Uterus (tissue), 4 donors: ENCODE results near the gene CES4A. TPM values are rescaled to one million over a fixed set of nuclear protein-coding genes. Genes with fewer than 3 reads are reported as not detected.
A peak's percentile ranks its signal among the peaks of the same experiment; 100 is the strongest.

Experiments used
- DNase-seq, 2 donors: peaks; one replicate each; pipeline ENCODE4 v3.0.0-alpha.2; 2019 to 2020
- H3K27ac ChIP-seq, 2 donors: fragments of 200-600 bp; sonication (generic); 1 replicate in 1 of 2; 2 replicates in 1 of 2; pipeline ENCODE4 v1.5.1; 2016 to 2018
- H3K27me3 ChIP-seq, 2 donors: fragments of 200-600 bp; sonication (generic); one replicate each; pipeline ENCODE4 v1.5.1; 2018 to 2019; ENCODE audit warnings: control low read depth in 1 of 2
- H3K36me3 ChIP-seq, 2 donors: fragments of 200-600 bp; sonication (generic); one replicate each; pipeline ENCODE4 v1.5.1; 2019; ENCODE audit warnings: control low read depth in 1 of 2
- H3K4me1 ChIP-seq, 2 donors: fragments of 200-600 bp; sonication (generic); one replicate each; pipeline ENCODE4 v1.5.1; 2018 to 2019; ENCODE audit warnings: control low read depth in 1 of 2
- H3K4me3 ChIP-seq, 2 donors: fragments of 200-600 bp; sonication (generic); 1 replicate in 1 of 2; 2 replicates in 1 of 2; pipeline ENCODE4 v1.5.1; 2018 to 2019; ENCODE audit warnings: mild to moderate bottlenecking in 1 of 2
- H3K9me3 ChIP-seq, 2 donors: fragments of 200-600 bp; sonication (generic); one replicate each; pipeline ENCODE4 v1.5.1; 2019; ENCODE audit warnings: control low read depth in 1 of 2
- CTCF ChIP-seq, 4 experiments: fragments of 200-600 bp in 2 of 4; fragments of 450-650 bp in 2 of 4; sonication (generic) in 2 of 4; IDR thresholded peaks; one replicate each; pipeline ENCODE4 v1.5.1; 2016 to 2019; ENCODE audit warnings: antibody characterized with exemption in 4 of 4, mild to moderate bottlenecking in 2 of 4, moderate library complexity in 1 of 4
- POLR2A ChIP-seq, 2 donors: fragments of 450-650 bp; IDR thresholded peaks; one replicate each; pipeline ENCODE4 v1.6.1; 2016; ENCODE audit warnings: antibody characterized with exemption in 2 of 2, mild to moderate bottlenecking in 1 of 2, moderate library complexity in 1 of 2
- intact Hi-C: fragments of 100-400 bp; cut with DNase I; formaldehyde crosslinking; loops from one replicate; pipeline ENCODE4 v1.15.1; 2023; ENCODE audit warnings: low total_unique reads
- total RNA-seq, 4 donors: library from RNA; depleted of rRNA in 3 of 4; stranded (reverse); fragments of >200 nt in 3 of 4; gene quantifications; one replicate each; pipeline versions ENCODE4 v1.1.0 to v1.2.4, GENCODE V29; 2014 to 2023
- donor health status: DM: yes; HTN: yes; CAD: no.

The CES4A gene
- total RNA-seq, 4 donors from 2014 or later = 0.29 to 9.6 (median 5.4) TPM

DNA sequence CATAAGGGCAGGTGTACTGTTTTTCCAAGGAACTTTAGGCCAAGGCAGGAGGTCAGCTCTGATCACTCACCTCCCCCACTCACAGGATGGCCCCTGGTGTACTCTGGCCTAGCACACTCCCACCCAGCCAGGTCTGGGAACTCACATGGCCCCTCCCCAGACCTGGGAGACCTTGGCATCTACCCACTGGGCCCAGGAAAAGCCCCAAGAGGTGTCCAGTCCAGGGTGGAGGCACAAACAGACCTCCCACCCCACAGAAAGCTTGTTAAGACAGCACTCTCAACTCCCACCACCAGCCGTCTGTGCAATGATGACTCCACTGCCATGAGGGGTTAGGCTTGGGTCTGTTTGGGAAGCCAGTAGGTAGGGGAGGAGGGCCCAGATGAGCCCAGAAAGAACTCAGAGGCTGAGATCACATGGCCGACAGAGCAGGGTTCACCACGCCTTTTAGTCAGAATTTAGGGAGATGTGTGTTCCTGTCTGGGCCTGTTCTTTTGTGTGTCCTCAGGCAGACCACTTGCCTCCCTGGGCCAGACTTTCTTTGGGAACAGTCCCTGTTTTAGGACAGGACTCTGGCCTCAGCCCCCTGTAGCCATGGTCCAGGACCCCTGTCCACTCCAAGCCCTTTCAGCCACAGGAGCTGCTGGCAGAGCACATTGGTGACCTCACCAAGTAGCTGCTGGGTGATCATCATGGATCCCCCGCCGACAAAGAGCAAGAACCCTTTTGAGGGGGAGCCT lies 28.5 kb downstream of the CES4A start:
- peak in 1 of 2 donors; percentile 13 for DNase-seq
- no peak for TF ChIP-seq POLR2A (IDR thresholded peaks at IDR 0.05)
- no peak for TF ChIP-seq CTCF (IDR thresholded peaks at IDR 0.05)
- H3K4me1 ChIP-seq = peaks cover 0 to 8% of the 10 kb centered on the region in 2 donors
- H3K27ac ChIP-seq = no peak overlapping the region
- H3K9me3 ChIP-seq = no peaks in the 10 kb centered on the region
- intact Hi-C loops = no loop called here
- H3K4me3 ChIP-seq = no peak overlapping the region
- no peaks in the 10 kb centered on the region for H3K27me3 ChIP-seq
- no peaks in the 10 kb centered on the region for H3K36me3 ChIP-seq

DNA sequence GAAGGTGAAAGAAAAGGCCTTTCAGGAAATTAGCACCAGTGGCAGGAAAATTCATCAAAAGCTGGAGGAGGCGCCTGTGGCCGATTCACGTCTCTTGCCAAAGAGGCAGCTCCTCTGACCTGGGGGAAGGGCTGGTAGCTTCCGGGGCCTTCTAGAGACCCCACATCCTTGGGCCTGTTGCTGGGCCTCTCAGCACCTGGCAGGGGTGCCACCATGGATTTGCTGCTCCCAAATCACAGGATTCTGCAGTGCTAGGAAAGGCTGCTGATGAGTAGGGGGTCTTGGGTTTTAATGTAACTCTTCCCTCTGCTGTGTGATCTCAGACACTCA lies 29.0 kb downstream of the CES4A start:
- DNase-seq = no peak
- intact Hi-C loops = no loop called here
- H3K36me3 ChIP-seq = no peaks in the 10 kb centered on the region
- no peak overlapping the region for H3K4me3 ChIP-seq
- TF ChIP-seq CTCF (IDR thresholded peaks at IDR 0.05) (no peak), POLR2A (IDR thresholded peaks at IDR 0.05) (no peak)
- H3K9me3 ChIP-seq = no peaks in the 10 kb centered on the region
- no peaks in the 10 kb centered on the region for H3K27me3 ChIP-seq
- H3K4me1 ChIP-seq = peaks cover 0 to 8% of the 10 kb centered on the region in 2 donors
- no peak overlapping the region for H3K27ac ChIP-seq

DNA sequence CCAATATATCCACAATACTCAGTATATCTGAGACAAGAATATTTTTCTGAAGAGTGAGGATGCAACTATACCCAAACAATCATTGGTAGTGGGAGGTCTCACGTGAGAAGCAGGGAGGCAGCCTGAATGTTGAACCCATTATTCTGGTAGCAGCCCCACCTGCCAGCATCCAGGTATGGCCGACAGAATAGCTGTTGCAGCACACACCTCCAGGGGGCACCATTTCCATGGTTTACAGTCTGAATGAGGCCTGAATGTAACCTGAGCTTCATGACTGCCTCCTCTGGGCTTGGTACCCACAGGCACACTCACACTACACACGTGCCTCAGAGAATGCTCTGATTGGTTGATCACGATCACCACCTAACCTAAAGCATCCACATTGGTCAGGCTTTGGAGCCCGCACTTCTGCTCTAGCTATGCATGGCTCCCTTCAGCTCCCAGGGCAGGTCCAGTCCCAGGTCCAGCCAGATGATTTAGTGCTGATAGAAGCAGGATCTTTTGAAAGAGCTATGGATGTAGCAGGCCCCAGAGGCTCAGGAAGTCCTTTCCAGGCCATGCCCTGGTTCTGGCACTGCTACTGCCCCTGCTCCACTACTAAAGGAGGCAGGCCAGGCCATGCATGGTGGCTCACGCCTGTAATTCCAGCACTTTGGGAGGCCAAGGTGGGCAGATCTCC lies 29.6 kb downstream of the CES4A start:
- H3K9me3 ChIP-seq = no peaks in the 10 kb centered on the region
- DNase-seq = peak; percentile 40 to 43
- H3K36me3 ChIP-seq = no peaks in the 10 kb centered on the region
- no peak overlapping the region for H3K4me3 ChIP-seq
- intact Hi-C loops = no loop called here
- H3K4me1 ChIP-seq = peaks cover 0 to 8% of the 10 kb centered on the region in 2 donors
- no peak overlapping the region for H3K27ac ChIP-seq
- no peaks in the 10 kb centered on the region for H3K27me3 ChIP-seq
- peak; percentile 35 to 59 (median 44) for TF ChIP-seq CTCF (IDR thresholded peaks at IDR 0.05)
- TF ChIP-seq POLR2A (IDR thresholded peaks at IDR 0.05) = no peak

GRCh38 chr16:67019171-67019570 lies 30.8 kb downstream of the CES4A start:
- no peaks in the 10 kb centered on the region for H3K9me3 ChIP-seq
- H3K4me1 ChIP-seq = no peaks in the 10 kb centered on the region
- no peak overlapping the region for H3K27ac ChIP-seq
- intact Hi-C loops = no loop called here
- TF ChIP-seq CTCF (IDR thresholded peaks at IDR 0.05) = no peak
- no peak for TF ChIP-seq POLR2A (IDR thresholded peaks at IDR 0.05)
- H3K36me3 ChIP-seq = no peaks in the 10 kb centered on the region
- no peaks in the 10 kb centered on the region for H3K27me3 ChIP-seq
- no peak overlapping the region for H3K4me3 ChIP-seq
- DNase-seq = peak; percentile 1 to 8

- no peak overlapping the region for H3K27ac ChIP-seq
- no peaks in the 10 kb centered on the region for H3K4me1 ChIP-seq
- no peak for TF ChIP-seq POLR2A (IDR thresholded peaks at IDR 0.05)
- no peak for TF ChIP-seq CTCF (IDR thresholded peaks at IDR 0.05)
- intact Hi-C loops = no loop called here
- no peaks in the 10 kb centered on the region for H3K27me3 ChIP-seq
- H3K36me3 ChIP-seq = no peaks in the 10 kb centered on the region
- no peak for DNase-seq
- H3K4me3 ChIP-seq = no peak overlapping the region
- no peaks in the 10 kb centered on the region for H3K9me3 ChIP-seq
Observed at GRCh38 chr16:67021321-67021720, 32.9 kb downstream of the CES4A start.
